ENCODE data around the gene ISM1.

ISM1 gene

DNA sequence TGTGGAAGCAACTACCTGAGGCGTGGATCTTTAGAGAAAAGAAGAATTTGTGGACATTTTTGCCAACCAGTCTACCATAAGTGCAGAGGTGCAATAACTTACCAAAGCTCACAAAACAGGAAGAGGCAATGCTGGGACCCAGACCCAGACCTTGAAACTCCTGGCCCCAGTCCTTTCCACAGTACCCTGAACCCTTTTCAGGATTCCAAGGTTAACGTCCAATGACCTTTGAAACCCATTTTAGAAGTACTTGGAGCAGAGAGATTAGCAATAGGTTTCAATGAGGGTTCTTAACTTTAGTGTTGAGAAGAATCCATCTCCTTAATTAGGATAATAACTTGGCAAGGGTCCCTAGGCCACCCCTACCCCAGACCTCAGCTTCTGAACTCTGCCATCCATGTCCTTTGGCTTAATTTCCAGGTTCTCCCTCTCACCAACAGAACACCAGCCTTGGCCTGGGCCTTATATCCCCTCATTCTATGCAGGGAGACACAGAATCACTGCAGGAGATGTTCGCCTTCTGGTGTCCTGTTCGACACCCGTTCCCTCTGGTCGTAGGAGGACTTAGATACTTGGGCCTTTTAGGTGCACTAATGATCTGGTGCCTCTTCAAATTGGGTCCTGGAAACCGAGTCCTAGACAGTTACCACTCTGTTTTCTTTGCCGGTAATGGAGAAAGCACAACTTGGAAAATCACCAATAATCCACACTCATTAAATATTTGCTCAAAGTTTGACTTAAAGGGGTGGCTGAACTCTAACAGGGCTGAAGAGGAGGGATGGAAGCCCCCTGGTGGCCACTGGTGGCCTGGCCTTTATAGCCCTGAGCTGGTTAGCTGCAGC lies 40.6 kb downstream of the ISM1 start:
- H3K27ac ChIP-seq (ENCODE audit: insufficient read depth in 1 of 2, low read depth in 1 of 2, low read length in 2 of 2, poor library complexity in 1 of 2, severe bottlenecking in 2 of 2): no peak overlapping the region
- H3K36me3 ChIP-seq (ENCODE audit: control insufficient read depth in 4 of 4, insufficient read depth in 4 of 4, low read length in 3 of 4): no peaks in the 10 kb centered on the region
- H3K27me3 ChIP-seq (replicated peaks in 2 of 5; ENCODE audit: control insufficient read depth in 4 of 5, insufficient read depth in 5 of 5, low read length in 4 of 5): peaks cover 0 to 4% (median 0%) of the 10 kb centered on the region in 5 experiments
- peaks cover 0 to 19% (median 0%) of the 10 kb centered on the region in 4 experiments for H3K4me1 ChIP-seq (ENCODE audit: control extremely low read depth in 1 of 4, control insufficient read depth in 4 of 4, insufficient read depth in 4 of 4, low read length in 3 of 4)
- DNase-seq: peak; percentile 48 to 83 (median 78)
- H3K4me3 ChIP-seq (ENCODE audit: control insufficient read depth in 1 of 7, extremely low read depth in 1 of 7, insufficient read depth in 4 of 7, low read depth in 2 of 7, low read length in 6 of 7): no peak overlapping the region
- 98% methylated on average over 5 of the region's 8 CpGs for whole genome bisulfite sequencing (ENCODE audit: insufficient coverage)
- H3K9me3 ChIP-seq (ENCODE audit: control extremely low read depth in 1 of 5, control insufficient read depth in 4 of 5, insufficient read depth in 2 of 5, low read depth in 1 of 5, low read length in 4 of 5): no peaks in the 10 kb centered on the region
- POLR2A ChIA-PET: interaction anchor here (0.7 kb wide), 1 partner anchor 120 kb away, joined by 3 read pairs; no protein-coding TSS in a partner anchor
- CTCF ChIA-PET: interaction anchor here (0.8 to 4.1 kb wide), 13 partner anchors 11 to 444 kb away, joined by 3 to 41 read pairs (median 10); no protein-coding TSS in a partner anchor

DNA sequence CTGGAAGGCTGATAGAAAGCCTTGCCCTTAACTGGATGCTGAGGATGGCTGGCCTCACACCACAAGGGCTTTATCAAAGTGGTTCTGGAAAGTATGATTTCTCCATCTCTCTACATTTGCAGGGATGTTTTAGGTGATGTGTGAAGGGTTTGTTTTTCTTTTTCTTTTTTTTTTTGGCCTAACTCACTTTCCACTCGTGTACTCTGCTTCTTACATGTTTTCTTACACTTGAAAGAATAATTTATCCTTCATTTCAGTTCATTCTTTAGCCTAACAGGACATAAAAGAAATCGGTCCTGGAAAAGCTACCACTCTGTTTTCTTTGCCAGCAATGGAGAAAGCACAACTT lies 41.2 kb downstream of the ISM1 start:
- peaks cover 0 to 19% (median 0%) of the 10 kb centered on the region in 4 experiments for H3K4me1 ChIP-seq (ENCODE audit: control extremely low read depth in 1 of 4, control insufficient read depth in 4 of 4, insufficient read depth in 4 of 4, low read length in 3 of 4)
- 83% methylated on average over 2 of the region's 2 CpGs for WGBS (ENCODE audit: insufficient coverage)
- no peak overlapping the region for H3K4me3 ChIP-seq (ENCODE audit: control insufficient read depth in 1 of 7, extremely low read depth in 1 of 7, insufficient read depth in 4 of 7, low read depth in 2 of 7, low read length in 6 of 7)
- peaks cover 0 to 4% (median 0%) of the 10 kb centered on the region in 5 experiments for H3K27me3 ChIP-seq (replicated peaks in 2 of 5; ENCODE audit: control insufficient read depth in 4 of 5, insufficient read depth in 5 of 5, low read length in 4 of 5)
- ChIA-PET CTCF (interaction anchor here (0.8 to 4.1 kb wide), 12 partner anchors 10 to 443 kb away, joined by 3 to 41 read pairs (median 6); no protein-coding TSS in a partner anchor), POLR2A (interaction anchor here (0.7 kb wide), 1 partner anchor 120 kb away, joined by 3 read pairs; no protein-coding TSS in a partner anchor)
- no peaks in the 10 kb centered on the region for H3K9me3 ChIP-seq (ENCODE audit: control extremely low read depth in 1 of 5, control insufficient read depth in 4 of 5, insufficient read depth in 2 of 5, low read depth in 1 of 5, low read length in 4 of 5)
- DNase-seq: no peak
- no peak overlapping the region for H3K27ac ChIP-seq (ENCODE audit: insufficient read depth in 1 of 2, low read depth in 1 of 2, low read length in 2 of 2, poor library complexity in 1 of 2, severe bottlenecking in 2 of 2)
- no peaks in the 10 kb centered on the region for H3K36me3 ChIP-seq (ENCODE audit: control insufficient read depth in 4 of 4, insufficient read depth in 4 of 4, low read length in 3 of 4)

DNA sequence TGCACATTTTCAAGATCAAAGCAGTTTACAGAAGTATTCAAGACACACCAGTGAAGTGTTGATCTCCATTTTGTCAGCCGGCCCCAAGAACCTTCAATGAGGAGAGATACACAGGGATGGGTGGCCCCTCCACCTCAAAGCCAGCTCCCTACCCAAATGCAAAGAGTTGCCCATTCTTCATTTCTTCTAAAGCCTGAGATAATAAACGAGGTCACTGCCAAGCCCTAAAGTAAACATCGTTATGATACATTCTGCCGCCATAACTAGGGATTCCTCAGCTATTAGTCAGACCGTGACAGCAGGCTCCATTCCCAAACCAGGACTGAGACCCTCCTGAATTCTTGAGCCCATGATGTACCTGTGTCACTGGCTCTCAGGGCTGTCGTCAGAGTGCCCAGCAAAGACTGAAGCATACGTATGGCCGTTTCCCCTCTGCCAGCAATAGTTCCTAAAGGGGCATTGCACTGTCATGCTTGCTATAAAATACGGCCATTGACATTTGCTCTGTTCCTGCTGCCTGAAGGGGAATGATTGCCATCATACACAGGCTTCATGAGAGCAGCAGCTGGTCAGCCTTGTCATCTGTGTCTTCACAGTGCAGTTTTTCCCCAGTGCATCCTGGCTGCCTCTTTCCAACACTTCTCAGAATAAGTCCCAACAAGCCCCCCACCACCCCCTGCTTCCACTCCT lies 41.7 kb downstream of the ISM1 start:
- ChIA-PET POLR2A (no interaction called here), CTCF (interaction anchor here (0.8 to 4.1 kb wide), 9 partner anchors 10 to 443 kb away, joined by 3 to 41 read pairs (median 10); no protein-coding TSS in a partner anchor)
- H3K9me3 ChIP-seq (ENCODE audit: control extremely low read depth in 1 of 5, control insufficient read depth in 4 of 5, insufficient read depth in 2 of 5, low read depth in 1 of 5, low read length in 4 of 5): no peaks in the 10 kb centered on the region
- no peak overlapping the region for H3K27ac ChIP-seq (ENCODE audit: insufficient read depth in 1 of 2, low read depth in 1 of 2, low read length in 2 of 2, poor library complexity in 1 of 2, severe bottlenecking in 2 of 2)
- H3K4me1 ChIP-seq (ENCODE audit: control extremely low read depth in 1 of 4, control insufficient read depth in 4 of 4, insufficient read depth in 4 of 4, low read length in 3 of 4): peaks cover 0 to 19% (median 0%) of the 10 kb centered on the region in 4 experiments
- no peak overlapping the region for H3K4me3 ChIP-seq (ENCODE audit: control insufficient read depth in 1 of 7, extremely low read depth in 1 of 7, insufficient read depth in 4 of 7, low read depth in 2 of 7, low read length in 6 of 7)
- WGBS (ENCODE audit: insufficient coverage): 74% methylated on average over 9 of the region's 9 CpGs
- peak in 1 of 3 donors; percentile 10 for DNase-seq
- H3K27me3 ChIP-seq (replicated peaks in 2 of 5; ENCODE audit: control insufficient read depth in 4 of 5, insufficient read depth in 5 of 5, low read length in 4 of 5): peaks cover 0 to 4% (median 0%) of the 10 kb centered on the region in 5 experiments
- H3K36me3 ChIP-seq (ENCODE audit: control insufficient read depth in 4 of 4, insufficient read depth in 4 of 4, low read length in 3 of 4): no peaks in the 10 kb centered on the region

DNA sequence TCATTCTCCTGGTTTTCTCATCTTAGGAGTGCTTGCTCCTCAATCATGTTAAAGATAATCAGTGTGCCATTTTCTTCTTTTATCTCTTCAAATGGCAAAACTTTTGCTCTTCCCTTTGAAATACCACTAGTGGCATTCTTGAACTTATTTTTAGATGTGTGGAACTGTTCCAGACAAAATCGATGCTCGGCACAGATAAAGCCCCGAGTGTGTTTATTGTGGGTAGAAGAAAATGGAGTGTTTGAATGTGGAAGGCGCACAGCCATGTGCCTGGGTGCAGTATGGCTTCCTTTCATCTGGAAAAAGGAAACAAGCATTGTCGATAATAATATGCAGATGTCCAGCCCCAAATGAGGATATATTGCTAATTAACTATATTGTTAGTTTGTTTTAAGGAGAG lies 42.4 kb downstream of the ISM1 start:
- WGBS (ENCODE audit: insufficient coverage): 0% methylated on average over 3 of the region's 5 CpGs
- H3K4me3 ChIP-seq (ENCODE audit: control insufficient read depth in 1 of 7, extremely low read depth in 1 of 7, insufficient read depth in 4 of 7, low read depth in 2 of 7, low read length in 6 of 7): peak overlapping the region in 1 of 7 experiments; percentile 25

DNA sequence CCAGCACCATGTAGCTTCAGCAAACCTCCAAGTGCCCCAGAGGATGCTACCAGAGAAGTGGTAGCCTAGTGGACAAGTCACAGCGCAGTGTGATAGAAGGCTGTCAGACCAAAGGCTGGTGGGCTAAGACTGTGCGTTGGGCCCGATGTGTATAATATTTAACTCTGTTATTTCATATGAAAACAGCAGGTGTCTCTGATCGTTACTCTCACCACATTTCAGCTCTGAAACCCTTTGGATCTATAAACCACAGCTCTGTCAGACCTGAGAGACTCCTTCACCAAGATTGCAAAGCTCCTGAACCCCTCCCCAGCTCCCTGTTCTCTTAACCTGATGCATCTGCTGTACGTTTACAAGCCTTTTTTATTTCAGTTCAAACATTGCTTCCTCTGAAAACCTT lies 43.8 kb downstream of the ISM1 start:
- Histone ChIP-seq H3K27me3 (replicated peaks in 2 of 5; ENCODE audit: control insufficient read depth in 4 of 5, insufficient read depth in 5 of 5, low read length in 4 of 5) (peaks cover 0 to 4% (median 0%) of the 10 kb centered on the region in 5 experiments), H3K9me3 (ENCODE audit: control extremely low read depth in 1 of 5, control insufficient read depth in 4 of 5, insufficient read depth in 2 of 5, low read depth in 1 of 5, low read length in 4 of 5) (no peaks in the 10 kb centered on the region), H3K4me3 (ENCODE audit: control insufficient read depth in 1 of 7, extremely low read depth in 1 of 7, insufficient read depth in 4 of 7, low read depth in 2 of 7, low read length in 6 of 7) (no peak overlapping the region), H3K4me1 (ENCODE audit: control extremely low read depth in 1 of 4, control insufficient read depth in 4 of 4, insufficient read depth in 4 of 4, low read length in 3 of 4) (peaks cover 0 to 19% (median 0%) of the 10 kb centered on the region in 4 experiments), H3K27ac (ENCODE audit: insufficient read depth in 1 of 2, low read depth in 1 of 2, low read length in 2 of 2, poor library complexity in 1 of 2, severe bottlenecking in 2 of 2) (no peak overlapping the region), H3K36me3 (ENCODE audit: control insufficient read depth in 4 of 4, insufficient read depth in 4 of 4, low read length in 3 of 4) (no peaks in the 10 kb centered on the region)
- ChIA-PET CTCF (interaction anchor here (1.0 to 2.0 kb wide), 9 partner anchors 9 to 298 kb away, joined by 3 to 6 read pairs (median 4); no protein-coding TSS in a partner anchor), POLR2A (no interaction called here)
- WGBS (ENCODE audit: insufficient coverage): 98% methylated on average over 4 of the region's 5 CpGs
- DNase-seq: no peak

More for the DNA sequence above, 42.4 kb downstream of the ISM1 start:
- Histone ChIP-seq H3K27ac (ENCODE audit: insufficient read depth in 1 of 2, low read depth in 1 of 2, low read length in 2 of 2, poor library complexity in 1 of 2, severe bottlenecking in 2 of 2) (no peak overlapping the region), H3K9me3 (ENCODE audit: control extremely low read depth in 1 of 5, control insufficient read depth in 4 of 5, insufficient read depth in 2 of 5, low read depth in 1 of 5, low read length in 4 of 5) (no peaks in the 10 kb centered on the region), H3K27me3 (replicated peaks in 2 of 5; ENCODE audit: control insufficient read depth in 4 of 5, insufficient read depth in 5 of 5, low read length in 4 of 5) (peaks cover 0 to 4% (median 0%) of the 10 kb centered on the region in 5 experiments), H3K36me3 (ENCODE audit: control insufficient read depth in 4 of 4, insufficient read depth in 4 of 4, low read length in 3 of 4) (no peaks in the 10 kb centered on the region), H3K4me1 (ENCODE audit: control extremely low read depth in 1 of 4, control insufficient read depth in 4 of 4, insufficient read depth in 4 of 4, low read length in 3 of 4) (peaks cover 0 to 19% (median 0%) of the 10 kb centered on the region in 4 experiments)
- ChIA-PET POLR2A (no interaction called here), CTCF (interaction anchor here (1.4 to 4.1 kb wide), 3 partner anchors 13 to 142 kb away, joined by 4 to 41 read pairs (median 6); no protein-coding TSS in a partner anchor)
- DNase-seq: peak in 1 of 3 donors; percentile 6

DNA sequence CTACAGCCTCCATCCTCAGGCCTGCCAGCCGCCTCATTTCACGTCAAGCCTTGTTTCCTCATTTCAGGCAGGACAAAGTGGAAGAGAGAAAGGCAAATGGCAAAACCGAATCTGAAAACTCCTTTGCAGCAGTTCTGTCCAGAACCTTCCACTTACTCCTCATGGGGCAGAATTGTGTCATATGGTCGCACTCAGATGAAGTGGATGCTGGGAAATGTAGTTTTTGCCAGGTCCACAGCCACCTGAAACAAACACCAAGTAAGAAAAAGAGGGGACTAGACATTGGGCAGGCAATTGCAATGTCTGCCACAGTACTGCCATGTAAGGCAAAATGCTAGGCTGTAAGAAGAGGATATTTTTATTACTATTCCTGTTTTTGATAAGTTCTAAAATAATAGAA lies 44.9 kb downstream of the ISM1 start:
- no peak overlapping the region for H3K27ac ChIP-seq (ENCODE audit: insufficient read depth in 1 of 2, low read depth in 1 of 2, low read length in 2 of 2, poor library complexity in 1 of 2, severe bottlenecking in 2 of 2)
- no peak for DNase-seq
- peaks cover 0 to 19% (median 0%) of the 10 kb centered on the region in 4 experiments for H3K4me1 ChIP-seq (ENCODE audit: control extremely low read depth in 1 of 4, control insufficient read depth in 4 of 4, insufficient read depth in 4 of 4, low read length in 3 of 4)
- H3K36me3 ChIP-seq (ENCODE audit: control insufficient read depth in 4 of 4, insufficient read depth in 4 of 4, low read length in 3 of 4): no peaks in the 10 kb centered on the region
- H3K4me3 ChIP-seq (ENCODE audit: control insufficient read depth in 1 of 7, extremely low read depth in 1 of 7, insufficient read depth in 4 of 7, low read depth in 2 of 7, low read length in 6 of 7): no peak overlapping the region
- H3K9me3 ChIP-seq (ENCODE audit: control extremely low read depth in 1 of 5, control insufficient read depth in 4 of 5, insufficient read depth in 2 of 5, low read depth in 1 of 5, low read length in 4 of 5): no peaks in the 10 kb centered on the region
- H3K27me3 ChIP-seq (replicated peaks in 2 of 5; ENCODE audit: control insufficient read depth in 4 of 5, insufficient read depth in 5 of 5, low read length in 4 of 5): peaks cover 0 to 3% (median 0%) of the 10 kb centered on the region in 5 experiments
- ChIA-PET POLR2A (no interaction called here), CTCF (interaction anchor here (1.7 to 2.0 kb wide), 2 partner anchors 34 to 147 kb away, joined by 4 to 5 read pairs; no protein-coding TSS in a partner anchor)
- 94% methylated on average over 4 of the region's 4 CpGs for WGBS (ENCODE audit: insufficient coverage)
